ENCODE data around the gene SRCIN1.

SRCIN1 gene

DNA sequence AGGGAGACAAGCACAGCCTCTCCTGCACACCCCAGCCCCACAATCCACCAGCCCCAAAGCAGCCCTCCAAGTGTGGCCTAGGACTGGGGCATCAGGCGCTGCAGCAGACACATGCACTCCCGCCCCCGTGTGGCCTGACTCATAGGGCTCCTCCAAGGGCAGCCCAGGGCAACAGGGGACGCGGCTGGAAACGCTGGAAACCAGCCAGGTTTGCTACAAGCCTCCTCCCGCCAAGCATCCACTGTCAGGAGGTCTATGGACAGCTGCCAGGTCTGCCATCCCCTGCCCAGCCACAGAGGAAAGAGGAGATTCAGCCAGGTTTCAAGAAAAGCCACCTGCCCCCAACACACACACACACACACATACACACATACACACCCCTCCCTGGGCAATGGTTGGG lies 25.8 kb downstream of the SRCIN1 start:
- DNase-seq, result peak; percentile 64 to 71

DNA sequence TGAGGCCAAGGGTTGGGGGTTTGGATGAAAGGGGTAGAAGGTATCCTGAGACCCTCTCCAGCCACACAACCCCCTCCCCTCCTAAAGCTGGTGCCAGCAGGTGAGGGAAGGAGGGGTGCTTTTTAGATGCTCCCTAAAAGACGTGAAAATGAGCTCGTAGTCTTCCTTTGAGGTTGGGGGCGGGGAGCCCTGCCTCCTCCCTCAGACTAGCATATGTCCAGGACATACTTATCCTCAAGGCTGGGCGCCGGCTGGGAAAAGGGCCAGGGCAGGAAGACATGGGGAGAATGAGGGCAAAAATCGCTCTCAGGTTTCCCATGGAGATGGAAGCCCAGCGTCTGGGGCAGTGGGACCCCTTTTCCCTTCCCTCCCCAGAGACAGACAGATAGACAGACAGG lies 26.7 kb downstream of the SRCIN1 start:
- no peak for DNase-seq

DNA sequence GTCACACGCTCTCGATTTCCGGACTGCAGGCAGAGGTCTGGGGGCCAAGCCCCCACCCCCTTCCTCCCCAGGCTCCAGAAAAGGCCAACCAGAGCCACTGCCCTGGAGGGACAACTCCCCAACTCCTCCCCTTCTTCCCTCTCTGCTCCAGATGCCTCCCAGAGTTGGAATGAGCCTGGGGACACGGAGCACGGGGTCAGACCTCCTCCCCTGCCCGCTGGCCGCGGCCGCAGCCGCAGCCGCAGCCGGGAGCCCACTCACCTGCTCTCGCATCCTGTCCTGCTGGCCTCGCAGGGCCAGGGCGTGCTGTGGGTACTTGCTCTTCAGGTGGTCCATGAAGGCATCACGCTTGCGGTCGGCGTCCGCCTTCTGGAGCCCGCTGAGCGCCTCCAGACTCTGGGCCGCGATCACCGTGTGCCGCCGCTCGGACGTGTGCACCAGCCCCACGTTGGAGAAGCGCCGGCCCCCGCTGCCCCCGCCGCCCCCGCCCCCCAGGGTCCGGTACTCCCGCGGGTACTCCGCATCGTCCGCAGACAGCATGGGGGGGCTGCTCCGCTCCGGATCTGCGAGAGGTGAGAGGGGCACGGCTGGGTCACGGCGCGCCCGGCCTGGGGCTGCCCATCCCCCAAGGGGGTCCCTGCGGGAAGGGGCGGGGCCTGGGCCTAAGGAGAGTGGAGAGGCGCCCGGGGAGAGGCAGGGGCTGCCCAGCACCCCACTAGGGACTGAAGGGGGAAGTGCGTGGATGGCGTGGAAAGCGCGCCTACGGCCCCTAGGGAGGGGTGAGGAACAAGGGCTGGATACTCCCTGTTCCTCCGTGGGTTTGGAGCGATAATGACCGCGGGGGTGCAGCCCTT lies 27.3 kb downstream of the SRCIN1 start:
- DNase-seq, result no peak

DNA sequence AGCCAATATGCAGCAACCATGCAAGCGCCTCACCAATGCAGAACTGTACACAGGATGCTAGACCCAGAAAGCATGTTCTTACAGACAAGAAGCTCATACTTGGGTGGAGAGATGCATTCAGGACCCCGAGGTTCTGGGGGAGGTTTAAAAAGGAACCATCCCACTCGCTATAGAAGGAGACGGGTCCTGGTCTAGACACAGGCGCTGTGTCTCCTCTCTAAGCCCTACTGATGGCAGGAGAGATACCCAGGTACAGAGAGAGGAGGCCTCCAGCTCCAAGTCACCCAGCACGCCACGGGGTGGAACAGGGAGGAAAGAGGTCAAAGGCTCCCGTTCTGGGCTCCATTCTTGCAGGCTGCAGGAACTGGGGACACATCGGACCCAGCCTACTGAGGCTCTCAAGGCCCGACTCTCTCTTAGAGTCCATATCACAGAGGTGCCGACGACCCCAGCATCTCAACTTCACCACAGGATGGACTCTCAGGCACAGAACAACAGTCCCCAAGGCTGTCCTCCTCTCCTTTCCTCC lies 28.0 kb downstream of the SRCIN1 start:
- no peak for DNase-seq

DNA sequence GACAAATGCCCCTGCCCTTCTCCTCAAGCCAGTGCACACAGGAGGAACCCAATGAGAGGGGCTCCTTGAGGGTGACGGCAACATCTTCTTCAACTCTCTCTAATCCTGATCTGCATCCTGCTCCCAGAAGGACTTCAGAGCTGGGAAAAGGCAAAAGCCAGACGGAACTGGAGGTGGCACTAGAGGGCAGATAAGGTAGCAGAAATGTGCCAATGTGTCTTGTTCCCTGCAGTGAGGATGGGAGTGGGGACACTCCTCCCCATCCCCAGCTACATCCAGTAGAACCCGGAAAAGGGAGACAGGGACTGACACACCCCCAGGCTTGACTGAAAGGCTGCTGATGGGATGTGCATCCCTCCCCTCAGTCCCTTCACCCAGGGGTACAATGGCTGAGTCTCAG lies 28.5 kb downstream of the SRCIN1 start:
- no peak for DNase-seq

DNA sequence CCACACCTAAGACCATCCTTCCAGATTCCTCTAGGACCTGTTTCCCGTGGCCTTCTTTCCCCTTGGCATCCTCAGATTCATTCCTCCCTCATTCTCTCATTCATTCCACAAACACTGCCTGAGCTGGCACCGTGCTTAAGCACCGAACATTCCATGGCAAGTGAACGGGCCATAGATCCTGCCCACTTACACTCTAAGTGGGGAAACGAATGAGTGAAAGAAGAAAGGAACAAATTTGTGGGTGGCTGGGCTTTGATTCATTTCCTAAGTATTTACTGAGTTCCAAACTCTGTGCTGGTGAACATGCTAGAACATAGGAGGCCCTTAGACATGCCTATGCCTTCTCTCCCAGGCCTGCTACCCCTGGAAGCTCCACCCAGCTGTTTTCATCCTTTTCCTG lies 30.0 kb downstream of the SRCIN1 start:
- no peak for DNase-seq

DNA sequence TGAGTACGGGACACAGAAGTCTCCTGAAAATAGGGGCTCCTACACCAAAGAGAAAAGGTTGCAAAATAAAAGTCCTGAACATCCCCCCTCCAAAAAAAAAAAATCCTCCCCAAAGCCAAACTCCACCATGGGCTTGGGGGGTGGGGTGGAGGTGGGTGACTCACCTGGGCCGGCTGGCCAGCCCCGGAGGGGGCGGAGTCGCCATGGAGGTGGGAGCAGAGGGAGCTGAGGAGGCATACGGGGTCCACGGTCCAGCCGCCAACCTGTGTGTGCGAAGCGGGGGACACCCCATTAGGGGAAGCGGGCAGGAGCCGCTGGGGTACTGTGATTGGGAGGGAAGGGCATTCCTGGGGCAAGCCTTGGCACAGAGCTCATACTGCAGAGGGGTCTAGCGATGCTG lies 31.0 kb downstream of the SRCIN1 start:
- DNase-seq, result no peak

DNA sequence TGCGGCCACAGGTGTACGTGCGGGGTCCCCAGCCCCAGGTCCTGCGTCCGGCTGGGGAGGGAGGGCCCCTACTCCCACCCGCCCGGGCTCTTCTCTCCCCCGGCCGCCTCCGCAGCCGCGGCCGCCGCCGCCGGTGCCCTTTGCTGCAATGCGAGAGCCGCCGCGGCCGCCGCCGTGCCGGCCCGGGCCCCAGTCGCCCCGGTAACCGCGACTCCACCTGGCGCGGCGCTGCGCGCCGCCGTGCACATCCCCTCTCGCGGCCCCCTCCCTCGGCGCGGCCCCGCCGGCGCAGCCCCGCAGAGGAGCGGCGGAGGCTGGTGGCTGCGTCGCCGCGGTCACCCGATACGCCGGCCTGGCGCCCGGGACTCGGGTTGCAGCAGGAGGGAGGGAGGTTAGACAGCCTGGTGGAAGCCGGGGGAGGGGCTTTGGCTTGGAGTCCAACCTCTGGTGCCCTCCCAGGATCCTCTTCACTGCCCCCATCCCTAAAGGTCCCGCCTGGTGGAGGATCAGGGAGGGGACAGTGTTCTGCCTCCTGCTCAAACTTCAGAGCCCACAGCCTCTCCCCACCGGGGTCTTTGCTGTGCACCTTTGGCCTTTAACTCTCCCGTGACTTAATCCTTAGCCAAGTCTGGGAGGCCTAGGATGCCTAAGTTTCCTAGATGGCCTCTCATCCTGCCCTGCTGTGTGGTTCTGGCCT lies 32.9 kb downstream of the SRCIN1 start:
- DNase-seq, result no peak

DNA sequence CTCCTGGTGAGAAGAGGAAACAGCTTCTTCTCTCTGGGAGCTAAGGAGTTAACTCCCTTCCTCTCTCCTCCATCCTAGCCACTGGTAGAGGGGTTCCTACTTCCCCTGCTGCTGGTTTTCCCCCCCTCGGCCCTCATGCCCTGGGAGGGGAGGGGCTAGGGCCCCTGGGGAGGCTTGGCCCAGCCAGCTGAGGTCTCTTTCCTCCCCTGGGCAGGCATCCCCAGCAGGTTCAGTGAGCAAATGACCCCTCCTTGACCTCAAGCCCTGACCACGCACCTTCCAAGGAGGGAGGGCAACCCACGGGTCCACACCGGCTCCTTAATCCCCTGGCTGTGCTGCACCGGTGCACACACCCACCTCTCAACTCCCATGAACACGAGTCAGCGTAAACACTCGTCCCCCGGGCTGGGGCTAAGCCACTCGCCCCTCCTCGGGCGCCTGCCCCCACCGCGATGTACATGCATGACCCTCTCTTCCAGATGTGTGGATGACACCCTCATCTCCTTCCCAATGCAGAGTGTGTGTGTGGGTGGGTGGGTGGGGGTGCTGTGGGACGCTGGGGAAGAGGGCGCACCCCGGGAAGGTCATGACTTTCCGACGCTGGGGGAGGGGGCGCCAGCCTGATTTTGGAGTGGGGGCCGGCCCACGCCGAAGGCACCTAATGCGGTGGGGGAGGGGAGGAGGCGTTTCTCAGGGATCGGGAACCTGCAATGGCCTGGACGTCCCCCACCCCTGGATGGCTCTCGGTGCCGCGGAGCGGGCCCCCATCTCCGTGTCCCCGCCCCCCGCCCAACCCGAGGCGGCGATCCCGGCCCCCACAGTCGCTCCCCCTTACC lies 33.7 kb downstream of the SRCIN1 start:
- no peak for DNase-seq

DNA sequence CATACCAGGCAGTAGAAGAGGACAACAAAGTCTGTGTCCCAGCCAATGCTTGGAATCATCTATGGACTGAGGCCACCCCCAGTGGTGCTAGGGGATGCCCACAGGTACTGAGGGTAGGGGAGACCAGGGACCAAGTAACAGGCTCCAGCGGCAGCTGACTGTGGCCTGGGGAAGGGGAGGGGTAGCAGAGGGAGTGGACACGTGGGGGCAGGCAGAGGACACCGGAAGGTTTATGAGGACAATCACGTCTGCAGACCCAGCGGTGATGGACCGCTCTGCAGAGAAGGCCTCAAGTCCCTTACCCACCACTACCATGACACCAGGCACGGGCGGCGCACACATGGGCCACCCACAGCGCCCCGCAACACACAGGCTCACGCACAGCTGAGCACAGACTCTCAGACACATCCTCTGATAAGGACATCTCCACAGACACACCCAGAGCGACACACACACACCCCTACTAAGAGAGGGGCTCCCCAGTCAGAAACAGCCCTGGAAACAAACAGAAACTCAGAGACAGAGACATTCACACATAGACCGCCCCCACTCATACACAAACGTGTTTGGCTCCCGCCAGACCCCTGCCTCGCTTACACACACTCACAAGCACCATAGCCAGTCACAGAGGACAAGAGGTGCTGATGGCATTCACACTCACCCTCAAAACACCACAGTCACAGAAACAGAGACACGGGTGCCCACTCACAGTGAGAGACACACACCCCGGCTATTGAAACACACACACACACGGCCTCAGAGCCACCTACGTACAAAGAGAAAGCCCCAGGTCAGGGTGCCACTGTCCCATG lies 35.8 kb downstream of the SRCIN1 start:
- no peak for DNase-seq

DNA sequence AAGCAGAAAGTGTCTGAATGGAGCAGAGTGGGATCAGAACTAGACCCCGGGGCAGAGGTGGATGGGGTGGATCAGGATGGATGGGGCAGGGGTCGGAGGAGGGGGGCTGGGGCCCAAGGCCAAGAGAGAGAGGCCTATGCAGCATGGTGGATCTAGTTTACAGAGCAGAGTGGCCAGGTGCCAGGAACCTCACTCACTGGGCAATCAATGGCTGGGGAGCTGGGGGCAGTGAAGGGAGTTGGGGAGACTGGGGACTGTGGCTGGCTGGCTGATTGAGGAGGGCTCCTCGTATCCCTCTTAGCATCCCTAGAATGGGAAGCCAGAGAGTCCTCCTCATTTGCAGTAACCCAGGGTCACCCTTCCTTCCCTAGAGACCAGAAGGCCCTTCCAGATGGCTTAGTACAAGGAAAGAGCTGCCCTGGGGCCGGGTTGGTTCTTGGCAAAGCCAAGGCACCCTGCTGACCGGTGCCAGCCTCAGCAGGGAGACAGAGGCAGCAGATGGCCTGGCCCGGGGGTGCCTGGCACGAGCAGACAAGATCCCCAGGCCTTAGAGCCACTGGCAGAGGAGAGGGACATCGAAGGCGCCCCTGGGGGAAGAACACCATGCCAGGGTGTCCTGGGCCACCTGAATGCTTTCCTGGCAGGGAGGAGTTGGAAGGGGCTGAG lies 36.8 kb downstream of the SRCIN1 start:
- no peak for DNase-seq

DNA sequence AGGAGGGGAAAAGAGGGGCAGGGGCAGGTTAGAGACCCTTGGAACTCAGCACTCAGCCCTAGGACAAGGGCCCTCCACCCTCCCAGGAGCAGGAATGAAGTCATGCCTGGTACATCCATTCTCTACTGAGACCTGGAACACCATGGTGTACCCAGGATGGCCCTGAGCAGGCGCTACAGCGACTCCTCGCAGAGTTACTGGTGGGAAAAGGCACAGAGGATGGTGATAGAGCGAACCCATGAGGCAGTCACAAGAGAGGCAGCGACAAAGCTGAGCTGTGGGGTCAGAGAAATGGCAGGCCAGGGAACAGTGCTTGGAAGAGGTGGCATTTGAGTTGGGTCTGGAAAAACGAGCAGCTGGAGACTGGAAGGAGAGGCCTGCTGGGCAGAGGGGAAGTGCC lies 37.5 kb downstream of the SRCIN1 start:
- DNase-seq, result no peak

DNA sequence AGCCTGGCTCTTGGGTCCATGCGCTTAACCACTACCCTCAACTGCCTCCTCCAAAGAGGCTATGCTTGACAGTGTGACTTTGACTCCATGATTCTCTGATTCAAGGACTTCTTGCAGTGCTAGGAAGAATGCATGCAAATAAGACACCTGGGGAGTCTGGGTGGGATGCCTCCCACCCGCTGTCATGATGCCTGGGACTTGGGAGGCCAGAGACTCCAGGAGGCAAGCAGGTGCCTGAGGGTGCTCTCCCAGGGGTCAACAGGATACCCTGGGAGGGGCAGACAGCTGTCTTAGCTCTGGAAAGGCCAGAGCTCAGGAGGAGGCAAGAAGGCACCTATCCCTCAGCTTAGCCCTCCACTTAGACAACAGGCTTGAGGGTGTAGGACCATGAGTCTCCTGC lies 38.4 kb downstream of the SRCIN1 start:
- no peak for DNase-seq

DNA sequence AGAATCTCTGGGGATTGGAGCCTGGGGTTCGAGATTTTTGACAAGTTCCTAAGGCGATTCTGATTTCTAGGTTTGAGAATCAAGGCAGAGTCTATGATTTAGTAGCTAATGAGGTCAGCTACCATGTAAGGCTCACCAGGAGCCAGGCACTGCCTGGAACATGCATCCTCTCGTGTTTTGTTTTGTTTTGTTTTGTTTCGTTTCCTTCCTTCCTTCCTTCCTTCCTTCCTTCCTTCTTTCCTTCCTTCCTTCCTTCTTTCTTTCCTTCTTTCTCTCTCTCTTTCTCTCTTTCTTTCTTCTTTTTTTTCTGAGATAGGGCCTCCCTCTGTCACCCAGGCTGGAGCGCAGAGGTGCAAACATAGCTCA lies 39.1 kb downstream of the SRCIN1 start:
- no peak for DNase-seq

DNA sequence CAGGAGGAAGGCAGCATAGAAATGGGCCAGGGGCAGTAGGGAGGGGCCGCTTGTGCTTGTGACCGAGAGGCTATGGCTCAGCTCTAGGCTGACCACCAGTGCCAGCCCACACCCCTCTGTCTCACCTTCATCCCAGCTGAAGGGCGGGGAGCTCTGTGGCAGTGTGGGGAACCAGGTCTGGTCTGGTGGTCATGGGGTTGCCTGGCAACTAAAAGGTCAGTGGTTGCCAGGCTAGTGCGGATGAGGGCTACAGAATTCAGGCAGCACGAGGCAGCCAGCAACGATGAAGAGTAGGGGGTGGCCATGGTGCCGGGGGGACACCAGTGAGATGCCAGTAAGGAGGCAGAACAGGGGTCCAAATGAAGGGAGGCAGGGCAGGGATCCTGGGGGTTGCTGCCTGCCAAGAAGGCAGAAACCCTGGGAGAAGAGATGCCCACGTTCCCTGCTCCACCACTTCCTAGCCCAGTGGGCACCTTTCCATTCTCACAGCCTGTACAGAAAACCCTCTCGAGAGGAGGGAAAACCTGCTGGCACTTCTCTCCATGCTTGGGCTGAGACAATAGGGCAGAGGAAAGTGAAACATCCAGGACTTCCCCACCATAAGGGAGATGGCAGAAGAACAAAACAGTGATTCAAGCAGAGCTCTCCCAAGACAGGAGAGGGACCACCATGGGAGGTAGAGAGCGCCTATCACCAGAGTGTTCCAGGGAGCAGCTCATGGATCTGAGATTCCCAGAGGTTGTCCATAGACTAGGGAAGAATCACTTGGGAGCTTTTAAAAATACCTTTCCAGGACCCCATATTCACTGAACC lies 39.7 kb downstream of the SRCIN1 start:
- DNase-seq, result no peak

DNA sequence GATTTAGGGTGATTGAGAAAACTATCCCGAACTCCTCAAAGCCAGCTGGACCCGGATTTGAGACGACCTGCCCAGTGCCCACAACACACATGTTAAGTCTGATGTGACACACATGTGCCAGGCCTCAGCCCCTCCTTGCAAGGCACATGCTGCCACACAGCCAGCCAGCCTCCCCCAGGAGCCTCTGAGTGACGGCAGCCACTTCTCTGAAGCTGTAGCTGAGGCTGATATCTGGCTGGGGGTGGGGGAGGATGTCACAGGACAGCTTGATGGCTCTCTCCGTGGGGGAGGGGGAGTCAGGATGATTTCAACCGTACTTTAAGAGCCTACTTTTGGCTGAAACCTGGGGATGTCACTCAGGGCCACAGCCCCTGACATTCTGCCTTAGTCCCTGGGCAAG lies 40.9 kb downstream of the SRCIN1 start:
- no peak for DNase-seq

DNA sequence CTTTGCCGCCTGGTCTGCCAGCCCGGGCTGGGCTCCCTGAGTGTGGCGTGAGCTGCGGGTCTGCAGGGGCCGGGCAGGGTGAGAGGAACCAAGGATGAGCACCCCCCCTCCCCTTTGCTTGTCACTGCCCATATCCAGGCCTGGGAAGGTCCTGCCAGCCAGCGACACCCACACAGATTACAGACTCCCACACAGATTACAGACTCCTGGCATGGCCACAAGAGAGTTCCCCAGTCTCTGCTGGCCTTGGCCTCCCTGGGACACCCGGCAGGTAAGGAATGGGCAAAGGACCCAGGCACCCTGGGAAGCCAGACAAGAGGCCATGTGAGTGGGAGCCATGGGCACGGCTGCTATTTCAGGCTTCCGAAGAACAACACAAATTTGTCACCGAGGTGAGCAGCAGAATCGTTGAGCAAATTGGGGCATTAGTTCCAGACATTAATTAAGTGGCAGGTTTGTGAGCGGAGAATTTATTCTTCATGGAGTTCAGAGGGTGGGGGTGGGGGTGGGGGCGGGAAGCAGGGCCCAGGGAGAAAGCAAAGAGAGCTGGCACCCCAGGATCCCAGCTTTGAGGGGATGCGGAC lies 41.4 kb downstream of the SRCIN1 start:
- no peak for DNase-seq

DNA sequence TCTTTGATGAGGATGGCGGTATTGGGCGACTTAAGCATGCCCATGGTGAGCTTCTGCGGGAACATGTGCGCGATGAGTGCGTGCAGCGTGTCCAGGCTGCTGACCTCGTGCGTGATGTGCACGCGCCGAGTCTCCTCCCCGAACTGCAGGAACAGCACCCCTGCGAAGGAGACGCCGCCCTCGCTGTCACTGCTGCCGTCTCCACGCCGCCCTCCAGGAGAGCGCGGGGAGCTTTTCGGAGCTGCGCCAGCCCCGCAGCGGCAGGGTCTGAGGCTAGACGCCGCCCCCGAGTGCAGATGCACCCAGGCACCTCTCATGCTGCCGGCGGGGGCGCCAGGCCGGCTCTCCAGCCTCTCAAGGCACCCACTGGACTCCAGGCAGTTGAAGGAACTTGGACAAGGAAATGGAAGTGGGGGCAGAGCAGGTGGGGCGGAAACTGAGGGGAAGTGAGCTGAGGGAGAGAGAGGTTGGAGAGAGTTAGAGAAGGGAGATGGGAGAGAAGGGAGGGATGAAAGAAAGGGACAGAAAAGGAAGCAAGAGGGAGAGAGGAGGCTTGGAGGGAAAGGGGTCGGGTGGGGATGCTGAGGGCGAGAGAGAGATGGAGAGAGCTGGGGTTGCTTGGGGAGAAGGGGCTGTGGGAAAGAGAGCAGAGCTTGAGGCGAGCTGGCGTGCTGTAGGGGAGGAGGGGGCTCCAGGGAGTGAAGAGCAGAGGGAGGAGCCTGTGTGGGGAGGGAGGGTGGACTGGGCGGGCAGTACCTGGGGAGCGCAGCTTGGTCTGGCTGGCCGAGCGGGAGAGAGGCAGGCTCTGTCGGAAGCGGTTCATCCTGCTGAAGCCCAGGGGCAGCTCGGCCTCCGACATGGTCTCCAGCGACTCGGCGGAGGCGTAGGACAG lies 42.1 kb downstream of the SRCIN1 start:
- DNase-seq, result no peak

DNA sequence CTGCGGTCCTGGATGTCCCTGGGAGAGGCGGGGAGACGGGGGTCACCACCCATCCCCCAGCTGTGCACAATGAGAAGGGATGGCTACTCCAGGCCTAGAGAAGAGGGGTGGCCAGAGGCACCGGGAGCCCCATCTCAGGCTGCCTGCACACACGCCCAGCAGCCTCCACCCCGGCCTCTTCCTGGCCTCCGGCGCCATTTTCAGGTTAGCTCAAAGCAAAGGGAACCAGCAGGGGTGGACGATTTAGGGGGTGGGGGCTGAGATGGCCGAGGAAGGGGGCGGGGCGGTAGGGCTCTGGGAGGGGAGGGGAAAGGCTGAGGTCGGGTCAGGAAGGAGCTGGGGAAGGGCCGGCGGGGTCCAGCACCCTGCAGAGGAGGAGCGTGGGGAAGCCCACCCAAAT lies 42.8 kb downstream of the SRCIN1 start:
- DNase-seq, result no peak

DNA sequence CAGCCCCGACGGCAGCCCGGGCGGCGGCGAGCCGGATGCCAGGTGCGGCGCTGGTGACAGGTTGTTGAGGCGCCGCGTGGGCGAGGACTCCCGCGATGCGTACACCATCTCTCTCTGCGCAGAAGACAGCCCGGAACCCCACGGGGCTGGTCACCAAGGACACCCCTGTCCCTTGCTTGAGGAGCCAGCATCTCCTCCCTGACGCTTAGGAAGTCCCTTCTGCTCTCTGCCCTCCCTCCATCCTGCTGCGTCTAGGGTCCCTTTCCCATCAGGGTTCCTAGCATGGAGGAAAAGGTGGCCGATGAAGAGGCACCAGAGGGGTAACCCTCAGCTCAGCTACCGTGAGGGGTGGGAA lies 43.6 kb downstream of the SRCIN1 start:
- no peak for DNase-seq

Measured in inflammatory macrophage treated with lipopolysaccharide for 1 hour (primary cell).